Measurements from ENCODE around the gene GUCA1A. TPM values are rescaled to one million over a fixed set of nuclear protein-coding genes. Genes with fewer than 3 reads are reported as not detected.
"Not testable (repeated sequence)": the region's sequence is repeated elsewhere in the genome, so short reads cannot be mapped to it uniquely, and the experiment has no call there.

The GUCA1A gene
- total RNA-seq, 6 experiments from 2014 or later: not detected

DNA sequence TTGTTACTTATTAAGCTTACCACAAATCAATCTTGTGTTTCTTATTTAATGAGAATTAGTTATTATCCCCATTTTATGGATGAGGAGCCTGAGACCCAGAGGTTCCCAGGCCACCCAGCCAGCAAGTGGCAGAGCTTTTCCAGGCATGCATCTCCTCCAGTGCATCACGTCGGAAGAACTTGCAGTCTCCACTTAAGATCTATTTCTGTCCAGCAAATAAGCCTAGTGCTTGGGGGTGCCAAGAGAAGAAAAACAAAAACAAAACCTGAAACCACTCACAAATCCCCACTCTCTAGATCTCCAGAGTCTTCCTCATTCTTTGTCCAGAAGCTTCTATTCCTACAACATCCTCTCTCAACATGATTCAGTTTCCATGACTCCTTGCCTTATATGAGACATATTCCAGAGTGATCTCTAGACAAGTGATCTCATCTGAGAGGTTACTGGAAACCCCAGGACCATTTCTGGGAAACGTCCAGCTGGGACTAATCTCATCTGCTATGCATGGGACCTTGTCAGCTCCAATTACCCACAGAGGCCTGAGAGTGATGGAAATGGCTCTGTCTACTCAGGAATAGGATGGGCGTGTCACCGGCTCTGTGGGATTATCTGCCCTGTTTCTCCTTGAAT, 17.5 kb downstream of the GUCA1A start:
- H3K4me3 ChIP-seq: no peak overlapping the region
- H3K27ac ChIP-seq: no peak overlapping the region
- H3K27me3 ChIP-seq: no peaks in the 10 kb centered on the region
- TF ChIP-seq POLR2A (IDR thresholded peaks at IDR 0.05): no peak
- TF ChIP-seq, protein P1, sequence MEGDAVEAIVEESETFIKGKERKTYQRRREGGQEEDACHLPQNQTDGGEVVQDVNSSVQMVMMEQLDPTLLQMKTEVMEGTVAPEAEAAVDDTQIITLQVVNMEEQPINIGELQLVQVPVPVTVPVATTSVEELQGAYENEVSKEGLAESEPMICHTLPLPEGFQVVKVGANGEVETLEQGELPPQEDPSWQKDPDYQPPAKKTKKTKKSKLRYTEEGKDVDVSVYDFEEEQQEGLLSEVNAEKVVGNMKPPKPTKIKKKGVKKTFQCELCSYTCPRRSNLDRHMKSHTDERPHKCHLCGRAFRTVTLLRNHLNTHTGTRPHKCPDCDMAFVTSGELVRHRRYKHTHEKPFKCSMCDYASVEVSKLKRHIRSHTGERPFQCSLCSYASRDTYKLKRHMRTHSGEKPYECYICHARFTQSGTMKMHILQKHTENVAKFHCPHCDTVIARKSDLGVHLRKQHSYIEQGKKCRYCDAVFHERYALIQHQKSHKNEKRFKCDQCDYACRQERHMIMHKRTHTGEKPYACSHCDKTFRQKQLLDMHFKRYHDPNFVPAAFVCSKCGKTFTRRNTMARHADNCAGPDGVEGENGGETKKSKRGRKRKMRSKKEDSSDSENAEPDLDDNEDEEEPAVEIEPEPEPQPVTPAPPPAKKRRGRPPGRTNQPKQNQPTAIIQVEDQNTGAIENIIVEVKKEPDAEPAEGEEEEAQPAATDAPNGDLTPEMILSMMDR (IDR thresholded peaks at IDR 0.05): no peak
- no peaks in the 10 kb centered on the region for H3K36me3 ChIP-seq
- intact Hi-C loops (cut with DNase I): no loop called here
- ATAC-seq (peak in 1 of 4 donors; percentile 20), DNase-seq (no peak)
- H3K9me3 ChIP-seq: no peaks in the 10 kb centered on the region
- 81% methylated on average over 5 of the region's 5 CpGs for WGBS (ENCODE audit: insufficient coverage, low coverage, low lambda C conversion rate, missing lambda C conversion rate)
- H3K4me1 ChIP-seq: no peaks in the 10 kb centered on the region

DNA sequence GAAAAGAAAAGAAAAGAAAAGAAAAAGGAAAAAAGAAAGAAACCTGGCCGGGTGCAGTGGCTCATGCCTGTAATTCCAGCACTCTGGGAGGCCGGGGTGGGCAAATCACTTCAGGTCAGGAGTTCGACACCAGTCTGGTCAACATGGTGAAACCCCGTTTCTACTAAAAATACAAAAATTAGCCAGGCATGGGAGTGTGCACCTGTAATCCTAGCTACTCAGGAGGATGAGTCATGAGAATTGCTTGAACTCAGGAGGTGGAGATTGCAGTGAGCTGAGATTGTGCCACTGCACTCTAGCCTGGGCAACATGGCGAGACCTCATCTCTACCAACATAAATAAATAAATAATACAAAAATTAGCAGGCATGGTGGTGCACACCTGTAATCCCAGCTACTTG, 19.2 kb downstream of the GUCA1A start:
- H3K27me3 ChIP-seq; H3K36me3 ChIP-seq; H3K4me1 ChIP-seq; DNase-seq; ATAC-seq; H3K9me3 ChIP-seq; H3K4me3 ChIP-seq; H3K27ac ChIP-seq; intact Hi-C loops (cut with DNase I): not testable (repeated sequence)
- WGBS (ENCODE audit: insufficient coverage, low coverage, low lambda C conversion rate, missing lambda C conversion rate): 77% methylated on average over 4 of the region's 5 CpGs

DNA sequence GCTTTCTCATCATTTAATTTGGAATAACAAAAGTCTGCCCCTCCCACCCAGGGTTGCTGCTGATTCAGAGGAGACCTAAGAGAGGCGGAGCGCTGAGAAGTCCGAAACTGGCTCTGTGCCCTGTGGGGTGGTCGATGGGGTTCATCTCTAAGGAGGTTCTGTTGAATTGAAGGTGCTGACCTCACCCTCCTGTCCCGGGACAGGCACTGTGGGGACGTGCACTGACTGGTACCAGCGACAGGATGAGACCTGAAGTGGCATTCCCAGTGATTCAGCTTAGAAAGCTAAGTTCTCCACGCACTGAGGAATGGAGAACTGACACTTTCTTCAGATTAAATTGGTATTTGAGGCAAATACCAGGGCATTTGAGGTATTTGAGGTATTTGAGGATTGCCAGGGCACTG, 20.3 kb downstream of the GUCA1A start:
- intact Hi-C loops (cut with DNase I): no loop called here
- H3K4me3 ChIP-seq: no peak overlapping the region
- H3K36me3 ChIP-seq: no peaks in the 10 kb centered on the region
- no peaks in the 10 kb centered on the region for H3K9me3 ChIP-seq
- no peak for ATAC-seq
- WGBS (ENCODE audit: insufficient coverage, low coverage, low lambda C conversion rate, missing lambda C conversion rate): 57% methylated on average over 6 of the region's 8 CpGs
- DNase-seq: no peak
- TF ChIP-seq, protein P1 (IDR thresholded peaks at IDR 0.05): no peak
- no peak for TF ChIP-seq POLR2A (IDR thresholded peaks at IDR 0.05)
- no peak overlapping the region for H3K27ac ChIP-seq
- no peaks in the 10 kb centered on the region for H3K27me3 ChIP-seq
- H3K4me1 ChIP-seq: no peaks in the 10 kb centered on the region

DNA sequence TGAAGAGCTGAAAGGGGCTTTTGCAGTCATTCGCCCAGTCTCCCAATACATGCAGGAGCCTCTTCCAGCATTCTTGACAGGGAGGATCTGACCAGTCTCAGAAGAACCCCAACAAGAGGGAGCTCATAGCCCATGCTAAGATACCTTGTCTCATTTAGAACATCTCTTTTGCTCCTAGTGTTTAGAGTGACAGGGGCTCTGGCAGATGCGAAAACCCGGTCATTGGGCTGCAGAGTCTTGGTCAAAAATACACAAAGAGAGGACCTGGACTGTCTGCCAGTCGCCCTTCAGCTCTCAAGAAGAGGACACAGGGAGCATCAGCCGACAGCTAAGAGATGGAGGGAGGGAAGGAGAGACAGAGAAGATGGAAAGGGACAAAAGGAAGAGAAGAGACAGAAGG, 20.9 kb downstream of the GUCA1A start:
- Histone ChIP-seq H3K27me3 (no peaks in the 10 kb centered on the region), H3K4me3 (no peak overlapping the region), H3K27ac (no peak overlapping the region), H3K9me3 (no peaks in the 10 kb centered on the region), H3K36me3 (no peaks in the 10 kb centered on the region), H3K4me1 (no peaks in the 10 kb centered on the region)
- WGBS (ENCODE audit: insufficient coverage, low coverage, low lambda C conversion rate, missing lambda C conversion rate): 89% methylated on average over 3 of the region's 5 CpGs
- ATAC-seq (no peak), DNase-seq (no peak)
- no peak for TF ChIP-seq POLR2A (IDR thresholded peaks at IDR 0.05)
- TF ChIP-seq, protein P1 (IDR thresholded peaks at IDR 0.05): no peak
- intact Hi-C loops (cut with DNase I): no loop called here

DNA sequence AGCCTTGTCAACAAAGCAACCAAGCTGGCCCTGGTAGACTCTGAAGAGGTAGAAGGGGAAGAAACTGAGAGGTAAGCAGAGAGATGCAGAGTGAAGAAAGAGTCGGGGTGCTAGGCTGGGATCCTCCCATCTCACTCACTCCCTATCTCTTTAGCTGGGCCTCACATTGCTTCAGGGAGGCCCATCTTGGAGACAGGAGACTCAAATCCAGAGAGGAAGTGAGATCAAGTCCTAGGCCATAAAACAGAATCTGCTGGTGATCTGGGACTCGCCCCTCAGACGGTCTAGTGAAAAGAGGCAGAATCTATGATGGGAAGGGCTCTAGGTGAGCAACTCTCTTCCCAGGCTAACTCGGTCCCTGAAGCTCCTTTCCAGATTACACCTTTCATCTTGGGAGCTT, 22.3 kb downstream of the GUCA1A start:
- intact Hi-C loops (cut with DNase I): no loop called here
- no peak for TF ChIP-seq POLR2A (IDR thresholded peaks at IDR 0.05)
- TF ChIP-seq, protein P1 (IDR thresholded peaks at IDR 0.05): no peak
- ATAC-seq: no peak

More for the DNA sequence above, 22.3 kb downstream of the GUCA1A start:
- no peak overlapping the region for H3K4me3 ChIP-seq
- H3K9me3 ChIP-seq: no peaks in the 10 kb centered on the region
- no peaks in the 10 kb centered on the region for H3K27me3 ChIP-seq
- WGBS (ENCODE audit: insufficient coverage, low coverage, low lambda C conversion rate, missing lambda C conversion rate): 90% methylated on average over 3 of the region's 4 CpGs
- no peaks in the 10 kb centered on the region for H3K4me1 ChIP-seq
- no peaks in the 10 kb centered on the region for H3K36me3 ChIP-seq
- no peak for DNase-seq
- H3K27ac ChIP-seq: no peak overlapping the region

Measured in right lobe of liver (tissue), 6 donors.